GM12872 (cell line): Measurements from ENCODE around the gene CYB561.

Experiments used
- CTCF ChIP-seq: IDR thresholded peaks from 3 replicates; pipeline ENCODE4 v1.5.1; 2011; ENCODE audit warnings: low read depth, mild to moderate bottlenecking, low read length, moderate library complexity; ENCODE audit not compliant: insufficient read depth

Gene CYB561

GRCh38 chr17:63452046-63452961 lies 6.2 kb upstream of the CYB561 start:
- no peak for TF ChIP-seq CTCF

GRCh38 chr17:63451150-63451549 lies 5.0 kb upstream of the CYB561 start:
- no peak for TF ChIP-seq CTCF

DNA sequence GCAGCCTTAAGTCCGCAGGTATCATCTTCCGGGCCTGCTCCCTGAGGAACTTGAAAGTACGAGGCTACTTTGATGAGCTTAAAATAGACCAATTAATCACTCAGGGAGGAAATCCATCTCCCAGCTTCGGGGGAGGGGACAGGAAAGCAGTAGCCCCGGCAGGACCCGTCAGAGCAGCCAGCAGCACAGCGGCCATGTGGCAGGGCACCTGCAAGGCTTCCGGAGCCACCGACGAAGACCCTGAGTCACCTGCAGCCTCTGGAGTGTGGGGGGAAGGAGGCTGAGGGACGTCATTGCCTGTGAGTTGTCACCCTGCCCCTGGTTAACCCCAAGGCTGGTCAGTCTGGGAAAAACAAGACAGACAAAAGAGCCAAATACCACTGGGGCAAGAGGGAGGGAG lies 4.4 kb upstream of the CYB561 start:
- TF ChIP-seq CTCF = no peak

GRCh38 chr17:63448655-63449054 lies 2.5 kb upstream of the CYB561 start:
- TF ChIP-seq CTCF = no peak

GRCh38 chr17:63447471-63448009 lies 1.4 kb upstream of the CYB561 start:
- no peak for TF ChIP-seq CTCF

GRCh38 chr17:63446753-63447470 lies 806 bp upstream of the CYB561 start:
- no peak for TF ChIP-seq CTCF

DNA sequence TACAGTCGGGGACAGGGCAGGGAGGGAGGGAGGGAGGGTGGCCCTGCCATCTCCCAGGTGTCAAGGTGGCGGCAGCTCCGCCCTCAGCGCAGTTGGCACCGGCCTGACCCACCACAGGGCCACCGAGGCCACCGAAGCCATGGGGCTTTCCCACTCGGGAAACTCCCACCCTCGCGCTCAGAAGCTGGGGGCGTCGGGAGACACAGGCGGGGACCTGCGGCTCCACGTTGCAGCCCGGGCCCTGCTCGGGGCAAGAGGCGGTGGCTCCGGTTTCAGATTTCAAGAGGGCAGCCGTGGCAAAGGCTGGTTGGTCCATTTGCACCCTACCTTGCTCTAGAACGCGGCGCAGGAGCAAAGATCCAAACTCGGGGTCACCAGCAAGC lies 544 bp downstream of the CYB561 start:
- no peak for TF ChIP-seq CTCF
